ENCODE results near the gene TNPO3. TPM values are rescaled to one million over a fixed set of nuclear protein-coding genes. Genes with fewer than 3 reads are reported as not detected.
A peak's percentile ranks its signal among the peaks of the same experiment; 100 is the strongest.

TNPO3 gene
- total RNA-seq, 1 donor from 2014 or later = 103 TPM

DNA sequence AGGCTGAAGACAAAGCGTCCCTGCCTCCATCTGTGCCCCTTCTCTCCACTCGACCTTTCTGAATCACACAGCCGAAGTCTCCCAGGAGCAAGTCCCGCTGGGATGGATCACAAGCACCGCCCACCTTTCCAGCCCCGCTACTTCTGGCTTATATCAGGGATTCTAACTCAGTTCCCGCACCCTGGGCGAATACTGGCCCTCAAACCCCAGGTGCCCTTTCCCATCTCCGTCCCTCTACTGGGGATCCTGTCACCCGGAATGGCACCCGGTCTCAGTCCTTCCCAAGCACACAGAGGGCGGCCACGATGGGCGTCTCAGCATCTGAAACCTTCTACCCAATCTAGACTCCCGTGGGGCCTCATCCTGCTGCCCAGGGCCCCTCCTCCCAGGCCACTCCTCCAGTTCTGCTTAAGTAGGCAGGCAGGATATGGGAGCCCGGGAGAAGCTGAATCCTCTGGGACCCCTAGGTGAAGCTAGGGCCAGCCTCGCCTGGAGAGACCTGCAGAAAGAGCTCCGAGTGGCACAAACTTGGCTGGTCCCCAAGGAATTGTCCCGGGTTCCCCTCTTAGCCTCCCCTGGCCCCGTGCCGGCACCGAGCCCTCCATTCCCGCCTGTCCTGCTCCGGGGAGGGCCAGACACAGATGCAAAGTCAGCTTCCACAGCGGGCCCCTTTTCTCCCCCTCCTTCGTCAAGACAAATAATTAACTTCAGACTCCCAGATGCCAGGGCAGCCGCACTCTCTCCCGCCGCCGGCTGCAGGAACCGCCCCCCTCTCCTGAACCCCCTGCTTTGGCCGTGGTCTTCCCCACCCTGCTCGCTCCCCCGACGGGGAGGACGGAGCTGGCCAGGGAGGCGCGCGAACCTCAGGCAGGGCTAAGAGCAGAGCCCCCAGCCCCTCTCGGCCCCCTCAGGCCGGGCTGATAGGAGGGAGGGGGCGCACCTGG lies 145.0 kb downstream of the TNPO3 start:
- DNase-seq (ENCODE audit: low read depth) = peak; percentile 84

DNA sequence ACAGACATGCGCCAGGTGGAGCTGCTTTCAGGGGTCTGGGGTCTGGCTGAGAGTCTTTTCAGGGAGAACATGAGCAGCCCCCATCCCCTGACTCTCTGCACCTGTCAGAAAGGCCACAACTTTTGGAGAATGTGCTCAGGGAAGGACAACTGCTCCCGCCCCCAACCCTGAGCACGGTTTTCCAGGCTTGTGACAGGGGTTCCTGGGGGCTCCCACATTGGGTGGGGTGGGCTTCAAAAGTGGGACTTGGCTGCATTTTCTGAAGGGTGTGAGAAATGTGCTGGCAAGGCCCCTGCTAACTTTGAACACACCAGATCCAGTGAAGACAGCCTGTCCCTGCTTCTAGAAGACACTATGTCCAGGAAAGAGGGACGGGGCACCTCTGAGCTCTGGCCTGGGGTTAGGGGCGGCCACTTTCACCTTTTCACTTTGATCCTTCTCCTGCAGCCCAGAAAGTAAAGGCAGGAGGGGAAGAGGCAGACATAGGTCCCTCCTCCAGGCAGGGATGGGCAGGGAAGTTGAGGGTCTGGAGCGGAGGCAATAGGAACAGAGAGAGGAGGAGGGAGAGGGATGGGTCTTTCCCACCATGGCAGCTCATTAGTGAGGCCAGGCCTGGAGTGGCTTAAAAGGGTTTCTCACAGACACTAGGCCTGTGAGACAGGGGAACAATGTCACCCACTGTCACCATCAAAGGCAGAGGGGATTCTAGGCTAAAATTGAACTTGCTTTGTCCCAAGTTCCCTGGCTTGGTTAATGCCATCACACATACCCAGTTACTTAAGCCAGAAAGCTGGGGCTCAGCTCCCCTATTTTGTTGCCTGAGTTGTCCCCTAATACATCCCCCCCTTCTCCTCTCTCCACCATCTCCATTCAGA lies 145.9 kb downstream of the TNPO3 start:
- DNase-seq (ENCODE audit: low read depth) = no peak

DNA sequence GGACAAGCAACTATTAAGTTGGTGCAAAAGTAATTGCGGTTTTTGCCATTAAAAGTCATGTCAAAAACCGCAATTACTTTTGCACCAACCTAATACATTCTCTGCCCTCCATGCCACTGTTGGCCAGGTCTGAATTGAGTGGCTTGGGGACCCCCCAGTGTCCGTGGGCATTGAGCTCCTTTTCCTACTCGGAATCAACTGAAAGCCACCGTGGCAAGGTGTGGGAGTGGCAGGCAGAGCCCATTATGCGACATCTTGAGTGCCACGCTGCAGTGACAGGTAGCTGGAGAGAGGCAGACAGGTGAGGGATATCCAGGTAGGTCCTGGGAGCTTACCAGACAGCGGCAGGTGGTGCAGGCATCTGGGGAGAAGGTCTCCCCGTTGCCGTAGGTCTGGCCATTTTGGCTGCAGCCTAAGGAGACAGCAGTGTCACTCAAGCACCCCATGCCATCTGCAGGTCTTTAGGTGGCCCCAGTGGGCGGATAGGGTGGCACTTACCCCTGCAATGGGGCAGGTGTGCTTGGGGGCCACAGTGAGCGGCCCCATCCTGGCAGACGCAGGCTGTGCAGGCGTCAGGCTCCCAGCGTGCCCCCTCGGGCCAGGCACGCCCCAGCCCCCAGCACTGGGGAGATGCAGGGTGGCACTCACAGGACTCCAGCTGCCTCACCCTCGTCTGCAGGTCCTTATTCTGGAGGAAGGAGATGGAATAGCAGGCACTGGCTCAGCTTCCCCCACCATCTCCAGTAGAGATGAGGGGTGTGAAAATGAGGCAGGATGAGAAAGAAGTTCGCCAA lies 147.9 kb downstream of the TNPO3 start:
- DNase-seq (ENCODE audit: low read depth) = no peak

DNA sequence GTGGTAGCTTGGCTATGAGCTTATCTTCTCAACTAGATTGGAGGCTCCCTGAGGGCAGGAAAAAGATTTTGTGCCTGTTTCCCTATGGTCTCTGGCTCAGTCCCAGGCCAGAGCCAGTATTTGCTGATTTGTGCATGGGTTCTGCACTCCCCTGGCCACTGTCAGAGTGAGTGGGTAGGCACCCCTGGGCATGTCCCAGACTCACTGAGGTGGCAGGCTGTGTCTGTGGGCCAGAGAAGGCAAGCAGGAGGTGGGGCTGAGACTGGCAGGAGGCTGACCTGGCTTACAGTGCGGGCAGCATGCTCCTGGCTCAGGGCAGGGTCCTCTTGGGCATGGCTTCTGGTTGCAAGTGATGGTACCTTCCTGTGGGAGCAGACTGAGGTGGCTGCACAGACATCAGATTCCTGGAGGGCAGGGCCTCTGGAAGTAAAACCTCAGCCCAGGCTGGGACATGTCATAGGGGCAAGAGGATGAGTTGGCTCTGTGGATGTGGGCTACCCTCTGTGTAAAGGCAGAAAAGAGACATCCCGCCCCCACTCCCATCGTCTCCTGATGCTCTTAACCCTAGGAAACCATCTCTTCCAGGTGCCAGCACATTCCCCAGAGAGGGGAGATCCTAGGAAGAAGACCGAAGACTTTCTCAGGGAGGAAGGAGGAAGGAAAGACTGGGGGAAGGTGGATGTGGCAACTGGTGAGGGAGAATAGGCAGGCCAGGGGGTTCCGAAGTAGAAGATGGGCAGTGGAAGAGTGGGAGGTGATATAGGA lies 148.7 kb downstream of the TNPO3 start:
- DNase-seq (ENCODE audit: low read depth) = no peak

DNA sequence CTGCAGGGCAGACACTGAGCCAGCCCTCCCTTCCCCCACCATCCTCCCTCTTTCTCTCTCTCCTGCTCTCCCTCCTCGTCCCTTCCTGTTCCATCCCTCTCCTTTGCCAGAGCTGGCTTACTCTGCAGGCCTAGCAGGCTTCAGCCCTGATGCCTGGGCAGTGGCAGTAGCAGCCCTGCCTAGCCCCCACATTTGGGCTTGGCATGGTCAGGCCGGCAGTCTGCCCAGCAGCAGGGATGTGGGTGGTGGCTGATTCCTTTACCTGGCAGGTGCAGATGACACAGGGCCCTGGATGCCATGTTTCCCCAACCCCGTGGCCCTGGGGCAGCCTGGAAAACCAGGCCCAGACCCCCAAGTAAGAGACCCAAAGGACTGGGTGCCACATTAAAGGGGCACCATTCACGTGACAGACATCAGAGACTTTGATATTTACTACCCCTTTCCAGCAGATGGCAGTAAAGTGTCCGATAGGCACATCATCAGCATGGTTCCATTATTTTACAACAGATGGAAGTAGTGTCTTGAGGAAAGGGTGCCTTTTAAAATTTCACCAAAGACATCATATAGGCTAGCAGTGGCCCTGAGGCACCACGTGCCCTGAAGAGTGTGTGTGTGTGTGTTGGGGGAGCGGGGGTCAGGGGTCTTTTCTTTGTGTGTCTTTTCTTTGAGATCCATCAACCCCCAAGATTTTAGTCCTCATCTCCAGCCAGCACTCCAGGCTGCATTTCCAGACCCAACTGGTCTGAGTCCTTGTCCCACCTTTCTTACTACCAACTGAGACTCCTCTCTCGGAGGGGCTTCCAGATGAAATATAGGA lies 150.3 kb downstream of the TNPO3 start:
- peak; percentile 65 for DNase-seq (ENCODE audit: low read depth)

Other genes with a start within 250 kb of the TNPO3 start
- gene FLNC, start 224.7 kb downstream of the TNPO3 start, total RNA-seq = 29.3 and 56.7 TPM in 2 replicates
- 82.1 and 145 TPM in 2 replicates for gene ATP6V1F, start 192.3 kb downstream of the TNPO3 start, total RNA-seq
- gene KCP, start 144.4 kb downstream of the TNPO3 start, total RNA-seq = 1.9 and 6.8 TPM in 2 replicates
- 5.4 and 7.7 TPM in 2 replicates for gene IRF5, start 117.2 kb downstream of the TNPO3 start, total RNA-seq
- gene TSPAN33, start 89.6 kb upstream of the TNPO3 start, total RNA-seq = 12.0 and 22.7 TPM in 2 replicates
- 6.3 and 26.0 TPM in 2 replicates for gene SMO, start 133.5 kb upstream of the TNPO3 start, total RNA-seq
- gene AHCYL2, start 169.9 kb upstream of the TNPO3 start, total RNA-seq = 11.3 and 34.3 TPM in 2 replicates